RPMI8226 (cell line): Measurements from ENCODE around the gene LRIT1.
"Not testable (repeated sequence)": the region's sequence is repeated elsewhere in the genome, so short reads cannot be mapped to it uniquely, and the experiment has no call there.

Experiments used
- DNase-seq: peaks from one replicate; pipeline ENCODE4 v3.0.0-alpha.2; 2015

LRIT1 gene

GRCh38 chr10:84241185-84241790 is at the start of gene LRIT1:
Gene LRIT1 (minus strand): TSS chr10:84241546. CDS start chr10:84241439, 107 bp downstream.
- DNase-seq = no peak

- no peak for DNase-seq
Measured at GRCh38 chr10:84290235-84290634, 48.9 kb upstream of the LRIT1 start.

DNA sequence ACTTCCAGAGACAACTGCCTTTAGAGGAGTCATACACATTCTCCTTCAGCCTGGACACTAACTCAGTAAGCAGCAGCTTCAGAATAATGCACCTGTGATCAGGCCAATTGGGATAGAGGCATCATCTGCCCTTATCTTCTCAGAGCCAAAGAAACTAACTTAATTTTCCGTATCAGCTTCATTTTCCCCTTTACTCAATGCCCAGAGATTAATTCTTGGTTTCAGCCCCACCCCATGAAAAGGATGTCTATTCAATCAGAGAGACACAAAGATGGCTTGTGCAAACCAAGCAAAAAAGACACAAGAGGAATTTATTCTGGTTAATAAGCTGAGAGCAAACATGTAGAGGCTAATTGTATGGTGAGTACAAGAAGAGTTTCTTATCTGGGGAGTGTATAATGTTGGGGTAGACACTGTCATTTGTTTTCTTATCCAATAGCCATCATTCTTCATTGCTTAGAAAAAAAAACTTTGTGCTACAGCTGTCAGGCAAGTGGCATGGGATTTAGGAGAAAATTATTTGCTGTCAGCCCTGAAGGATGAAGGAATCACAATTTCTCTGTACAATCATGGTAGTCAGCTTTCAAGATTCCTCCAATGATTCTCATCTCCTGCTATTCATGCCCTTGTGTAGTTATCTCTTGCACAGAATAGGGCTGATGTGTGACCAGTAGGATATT is 48.3 kb upstream of the LRIT1 start:
- no peak for DNase-seq

- DNase-seq = no peak
Measured at GRCh38 chr10:84288151-84288550, 46.8 kb upstream of the LRIT1 start.

GRCh38 chr10:84286695-84287094 is 45.3 kb upstream of the LRIT1 start:
- no peak for DNase-seq

DNA sequence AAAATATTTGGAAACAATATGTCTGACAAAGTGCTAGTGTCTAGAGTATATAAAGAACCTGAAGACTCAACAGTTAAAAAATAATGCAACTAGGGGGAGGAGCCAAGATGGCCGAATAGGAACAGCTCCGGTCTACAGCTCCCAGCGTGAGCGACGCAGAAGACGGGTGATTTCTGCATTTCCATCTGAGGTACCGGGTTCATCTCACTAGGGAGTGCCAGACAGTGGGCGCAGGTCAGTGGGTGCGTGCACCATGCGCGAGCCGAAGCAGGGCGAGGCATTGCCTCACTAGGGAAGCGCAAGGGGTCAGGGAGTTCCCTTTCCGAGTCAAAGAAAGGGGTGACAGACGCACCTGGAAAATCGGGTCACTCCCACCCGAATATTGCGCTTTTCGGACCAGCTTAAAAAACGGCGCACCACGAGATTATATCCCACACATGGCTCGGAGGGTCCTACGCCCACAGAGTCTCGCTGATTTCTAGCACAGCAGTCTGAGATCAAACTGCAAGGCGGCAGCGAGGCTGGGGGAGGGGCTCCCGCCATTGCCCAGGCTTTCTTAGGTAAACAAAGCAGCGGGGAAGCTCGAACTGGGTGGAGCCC is 38.6 kb upstream of the LRIT1 start:
- DNase-seq = not testable (repeated sequence)

DNA sequence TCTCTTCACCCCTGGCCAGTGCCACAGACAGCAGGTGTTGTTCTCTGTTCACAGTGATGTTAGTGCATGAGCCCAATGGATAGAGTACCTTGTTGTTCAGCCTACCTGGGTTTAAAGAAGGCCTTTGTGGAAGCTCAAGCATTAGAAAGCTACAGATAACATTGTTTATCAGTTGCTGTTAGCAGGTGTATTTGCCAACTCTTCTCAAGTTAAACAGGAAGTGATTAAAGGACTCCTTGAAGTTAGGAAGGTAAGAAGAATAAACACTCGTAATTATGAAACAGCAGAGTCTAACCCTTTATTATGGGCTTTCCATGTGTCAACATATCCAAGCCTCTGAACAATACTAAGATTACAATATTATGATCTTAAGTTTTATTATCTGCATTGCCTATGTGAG is 29.4 kb upstream of the LRIT1 start:
- DNase-seq = no peak

GRCh38 chr10:84269773-84270172 is 28.4 kb upstream of the LRIT1 start:
- no peak for DNase-seq

- DNase-seq = no peak
Measured at GRCh38 chr10:84269162-84269561, 27.8 kb upstream of the LRIT1 start.

- peak; percentile 47 for DNase-seq
Measured at GRCh38 chr10:84267503-84268126, 26.3 kb upstream of the LRIT1 start.

GRCh38 chr10:84265418-84265817 is 24.1 kb upstream of the LRIT1 start:
- DNase-seq = no peak

DNA sequence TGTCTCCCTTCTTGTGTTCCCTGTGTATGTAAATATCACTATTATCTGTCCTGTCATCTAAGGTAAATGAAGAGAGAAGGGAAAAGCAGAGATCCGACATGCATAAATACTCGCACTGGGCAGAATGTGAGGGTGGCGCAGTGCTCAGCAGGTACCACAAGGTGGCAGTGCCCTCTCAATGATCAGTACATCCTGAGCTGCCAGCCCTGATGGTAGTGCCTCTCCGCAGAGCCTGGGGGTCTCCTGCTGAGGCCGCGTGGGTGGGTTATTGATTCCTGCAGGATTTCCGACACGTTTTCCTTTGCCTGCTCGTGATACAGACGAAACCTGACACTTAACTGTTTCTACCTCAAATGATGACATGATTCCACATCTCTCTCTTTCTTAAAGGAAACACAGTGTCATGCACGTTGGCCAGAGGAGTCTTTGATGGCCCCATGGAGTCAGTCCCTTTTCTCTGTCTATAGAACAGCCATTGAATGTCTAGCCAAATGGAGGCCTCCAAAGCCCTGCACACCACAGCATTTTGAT is 23.3 kb upstream of the LRIT1 start:
- DNase-seq = peak; percentile 51

- no peak for DNase-seq
Measured at GRCh38 chr10:84263716-84264115, 22.4 kb upstream of the LRIT1 start.

GRCh38 chr10:84262190-84262956 is 21.0 kb upstream of the LRIT1 start:
- no peak for DNase-seq

- DNase-seq = no peak
Measured at GRCh38 chr10:84261236-84261915, 20.0 kb upstream of the LRIT1 start.

DNA sequence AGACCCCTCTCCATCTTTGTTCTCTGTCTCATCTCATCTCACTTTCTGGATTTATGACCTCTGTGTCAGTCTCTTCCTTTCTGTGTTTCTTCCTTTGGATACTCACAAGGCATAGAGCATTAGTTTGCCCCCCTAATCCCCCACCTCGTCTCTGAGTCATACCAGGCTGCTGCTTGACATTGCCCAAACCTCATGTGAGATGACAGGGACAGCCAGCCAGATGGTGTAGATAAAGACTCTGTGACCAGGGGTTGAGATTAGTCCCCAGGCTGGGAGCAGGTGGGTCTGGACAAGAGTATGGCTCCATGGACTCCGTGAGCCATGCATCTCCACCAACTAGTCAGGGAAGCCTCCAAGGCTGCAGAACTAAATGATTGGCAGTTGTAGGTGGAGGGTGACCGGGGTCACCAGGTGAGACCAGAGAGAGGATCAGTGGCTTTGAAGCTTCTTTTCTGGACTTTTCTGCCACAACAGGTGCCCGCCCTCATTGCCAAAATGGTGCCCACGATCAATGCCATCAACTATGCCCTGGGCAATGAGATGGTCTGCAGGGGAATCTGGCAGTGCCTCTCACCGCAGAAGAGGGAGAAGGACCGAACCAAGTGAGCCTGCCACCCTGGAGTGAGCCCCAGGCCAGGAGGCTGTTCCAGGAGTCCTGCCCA is 16.8 kb upstream of the LRIT1 start:
- no peak for DNase-seq

- DNase-seq = no peak
Measured at GRCh38 chr10:84257343-84258020, 16.1 kb upstream of the LRIT1 start.

GRCh38 chr10:84256510-84257342 is 15.4 kb upstream of the LRIT1 start:
- DNase-seq = no peak

DNA sequence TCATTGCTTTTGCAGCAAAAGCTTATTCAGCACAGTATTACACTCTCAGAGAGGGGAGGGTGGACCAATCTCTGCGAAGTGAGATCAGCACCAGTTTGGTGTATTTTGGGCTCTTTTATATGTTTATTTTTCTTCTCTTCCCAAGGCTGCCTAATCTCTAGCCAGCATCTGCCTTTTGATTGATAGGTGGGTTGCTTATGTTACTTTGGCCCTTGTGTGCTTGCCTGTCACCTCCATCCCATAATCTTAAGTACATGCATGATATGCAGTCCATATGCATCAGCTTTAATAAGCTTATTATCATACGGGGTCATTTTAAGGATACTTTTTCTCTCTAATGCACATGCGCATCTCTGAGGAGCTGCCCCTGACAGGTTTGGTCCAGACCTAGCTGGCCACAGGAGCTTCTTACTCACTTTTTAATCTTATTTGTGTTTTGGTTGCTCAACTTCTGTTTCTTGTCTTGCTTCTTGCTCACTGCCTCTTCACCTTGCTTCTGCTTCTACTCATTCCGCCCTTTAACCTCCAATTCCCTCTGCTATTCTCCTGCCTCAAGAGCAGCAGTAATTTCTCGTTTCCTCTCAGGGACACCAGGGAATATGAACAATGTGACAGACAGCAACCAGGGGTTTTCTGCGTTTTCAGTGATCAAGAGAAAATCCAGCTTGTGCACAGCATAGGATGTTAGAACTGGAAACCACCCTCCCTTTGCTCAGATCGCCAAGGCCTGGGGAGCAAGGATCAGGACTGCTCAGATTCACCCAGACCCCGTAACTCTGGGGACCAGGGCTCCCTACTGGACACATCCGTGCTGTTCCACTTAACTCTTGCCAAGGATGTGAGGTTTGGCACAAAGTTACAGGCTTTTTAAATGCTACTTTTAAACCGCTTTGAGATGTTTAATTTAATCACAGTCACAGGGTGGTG is 13.5 kb upstream of the LRIT1 start:
- DNase-seq = no peak
